HFFc6 (cell line): Measurements from ENCODE around the gene IKZF2. TPM values are rescaled to one million over a fixed set of nuclear protein-coding genes. Genes with fewer than 3 reads are reported as not detected.

ENCODE experiments used
- DNase-seq: peaks from one replicate; pipeline ENCODE4 v3.0.0-alpha.2; 2018
- H3K27ac Mint-ChIP-seq: 2 replicates; pipeline ENCODE4 v1.8.0; 2020; ENCODE audit warnings: mild to moderate bottlenecking, mixed read lengths
- H3K27me3 Mint-ChIP-seq: 2 replicates; pipeline ENCODE4 v1.8.0; 2021; ENCODE audit warnings: mild to moderate bottlenecking, moderate library complexity, mixed read lengths; ENCODE audit not compliant: insufficient read depth
- H3K36me3 Mint-ChIP-seq: 2 replicates; pipeline ENCODE4 v1.8.0; 2021; ENCODE audit warnings: low read depth, mixed read lengths
- H3K4me1 Mint-ChIP-seq: 2 replicates; pipeline ENCODE4 v1.8.0; 2020; ENCODE audit warnings: low read depth, mixed read lengths
- H3K4me3 Mint-ChIP-seq: 2 replicates; pipeline ENCODE4 v1.8.0; 2020; ENCODE audit warnings: mild to moderate bottlenecking, moderate library complexity, mixed read lengths
- H3K9me3 Mint-ChIP-seq: 2 replicates; pipeline ENCODE4 v1.8.0; 2020; ENCODE audit warnings: mild to moderate bottlenecking, mixed read lengths
- total RNA-seq, 6 experiments: library from RNA; stranded (reverse); fragmentation: NEBNext Ultra II Directional; extraction: Animal tissue kit (Norgen Biotek cat#: 25700); gene quantifications; 2 replicates in 1 of 6; 3 replicates in 5 of 6; pipeline ENCODE4 v1.2.3, GENCODE V29; 2021
- TF ChIP-seq, protein P1 (sequence below): fragments of 200-600 bp; sonication (generic); IDR thresholded peaks from 2 replicates; pipeline ENCODE4 v1.5.0; 2021; ENCODE audit warnings: antibody characterized with exemption, mild to moderate bottlenecking

Gene IKZF2
- total RNA-seq, 6 experiments from 2014 or later, result 6.5 to 12.3 (median 10.2) TPM

- TF ChIP-seq, protein P1, sequence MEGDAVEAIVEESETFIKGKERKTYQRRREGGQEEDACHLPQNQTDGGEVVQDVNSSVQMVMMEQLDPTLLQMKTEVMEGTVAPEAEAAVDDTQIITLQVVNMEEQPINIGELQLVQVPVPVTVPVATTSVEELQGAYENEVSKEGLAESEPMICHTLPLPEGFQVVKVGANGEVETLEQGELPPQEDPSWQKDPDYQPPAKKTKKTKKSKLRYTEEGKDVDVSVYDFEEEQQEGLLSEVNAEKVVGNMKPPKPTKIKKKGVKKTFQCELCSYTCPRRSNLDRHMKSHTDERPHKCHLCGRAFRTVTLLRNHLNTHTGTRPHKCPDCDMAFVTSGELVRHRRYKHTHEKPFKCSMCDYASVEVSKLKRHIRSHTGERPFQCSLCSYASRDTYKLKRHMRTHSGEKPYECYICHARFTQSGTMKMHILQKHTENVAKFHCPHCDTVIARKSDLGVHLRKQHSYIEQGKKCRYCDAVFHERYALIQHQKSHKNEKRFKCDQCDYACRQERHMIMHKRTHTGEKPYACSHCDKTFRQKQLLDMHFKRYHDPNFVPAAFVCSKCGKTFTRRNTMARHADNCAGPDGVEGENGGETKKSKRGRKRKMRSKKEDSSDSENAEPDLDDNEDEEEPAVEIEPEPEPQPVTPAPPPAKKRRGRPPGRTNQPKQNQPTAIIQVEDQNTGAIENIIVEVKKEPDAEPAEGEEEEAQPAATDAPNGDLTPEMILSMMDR, result no peak
- Mint-ChIP-seq H3K4me3 (no peak overlapping the region), H3K9me3 (no peaks in the 10 kb centered on the region; the same call in 1 of the 2 replicates), H3K36me3 (peaks cover 13% of the 10 kb centered on the region), H3K4me1 (peaks cover 41% of the 10 kb centered on the region), H3K27me3 (peaks cover 1% of the 10 kb centered on the region; the same call in 1 of the 2 replicates), H3K27ac (peak overlapping the region; percentile 61)
- no peak for DNase-seq
Observed at GRCh38 chr2:213187386-213187785, 36.0 kb upstream of the IKZF2 start.

DNA sequence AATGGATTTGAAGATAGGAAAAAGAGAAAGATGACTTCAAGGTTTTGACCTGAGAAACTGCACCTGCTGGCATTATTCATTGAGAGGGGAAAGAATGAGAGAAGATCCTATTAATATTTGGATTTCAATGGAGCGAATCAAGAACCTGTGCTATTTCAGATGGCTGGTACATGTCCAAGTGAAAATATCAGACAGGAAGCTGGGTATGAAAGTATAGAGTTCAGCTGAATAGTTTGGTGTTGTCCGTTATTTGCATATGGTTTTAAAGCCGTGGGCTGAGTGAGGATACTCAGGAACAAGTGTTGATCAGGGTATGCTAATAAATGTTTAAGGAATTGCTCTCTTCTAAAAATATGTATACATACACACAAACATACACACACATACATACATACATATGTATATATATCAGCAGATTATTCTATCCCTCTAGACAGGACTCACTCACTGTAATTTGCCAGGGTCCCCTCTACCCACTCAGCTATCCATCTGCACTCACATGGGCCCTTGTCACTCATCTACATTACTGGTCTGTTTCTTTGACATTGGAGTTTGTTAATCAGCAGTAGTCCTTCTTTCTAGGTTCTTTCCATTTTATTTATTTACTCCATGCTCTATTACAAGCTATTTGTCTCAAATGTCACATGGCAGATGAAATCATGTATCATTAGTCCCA is 33.9 kb upstream of the IKZF2 start:
- Mint-ChIP-seq H3K27ac (no peak overlapping the region), H3K4me3 (no peak overlapping the region), H3K27me3 (peaks cover 1% of the 10 kb centered on the region; the same call in 1 of the 2 replicates), H3K9me3 (no peaks in the 10 kb centered on the region), H3K4me1 (peaks cover 41% of the 10 kb centered on the region), H3K36me3 (peaks cover 8% of the 10 kb centered on the region)
- DNase-seq, result no peak
- TF ChIP-seq, protein P1, result no peak

DNA sequence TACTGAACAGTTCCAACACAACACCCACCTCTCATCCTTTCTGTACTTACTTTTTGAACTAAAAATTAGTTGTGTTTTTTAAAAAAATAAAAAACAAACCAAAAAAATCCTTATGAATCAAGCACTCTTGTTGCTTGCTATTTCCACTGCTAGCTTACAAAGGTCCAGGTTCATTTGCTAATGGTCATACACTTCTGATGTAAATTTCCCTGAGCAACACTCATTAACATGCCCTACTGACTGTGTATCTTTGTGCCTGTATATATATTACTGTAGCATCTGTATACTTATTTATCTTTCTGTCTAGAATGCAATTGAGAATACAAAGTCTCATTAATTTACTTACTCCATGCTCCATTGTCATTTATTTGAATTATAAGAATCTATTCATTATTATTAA is 30.3 kb upstream of the IKZF2 start:
- Mint-ChIP-seq H3K4me1 (peaks cover 28% of the 10 kb centered on the region), H3K9me3 (0 out of 2 replicates have a peak, but pooled peaks cover 4% of the 10 kb centered on the region), H3K36me3 (peaks cover 6% of the 10 kb centered on the region; the same call in 1 of the 2 replicates), H3K27me3 (no peaks in the 10 kb centered on the region), H3K27ac (no peak overlapping the region), H3K4me3 (no peak overlapping the region)
- no peak for DNase-seq
- TF ChIP-seq, protein P1, result no peak

DNA sequence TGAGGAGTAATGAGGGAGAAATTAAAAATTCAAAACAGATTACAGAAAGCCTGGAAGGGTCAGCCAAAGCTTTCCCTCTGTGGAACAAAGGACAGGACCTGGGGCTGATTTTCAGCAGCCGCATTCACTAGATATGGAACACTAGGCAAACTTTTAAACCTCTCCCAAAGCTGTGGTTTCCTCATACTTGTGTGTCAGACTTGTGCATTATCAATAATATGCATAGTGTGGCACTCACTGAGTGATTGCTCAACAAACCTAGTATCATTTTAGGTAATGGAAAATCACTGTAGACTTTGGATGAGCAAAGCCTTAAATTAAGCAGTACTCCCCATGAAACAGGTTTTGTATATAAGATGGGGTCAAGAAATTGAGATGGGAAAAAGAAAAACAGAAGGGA is 26.3 kb upstream of the IKZF2 start:
- 0 out of 2 replicates have a peak, but pooled peaks cover 4% of the 10 kb centered on the region for H3K9me3 Mint-ChIP-seq
- TF ChIP-seq, protein P1, result no peak
- no peak overlapping the region for H3K27ac Mint-ChIP-seq
- no peak for DNase-seq
- no peak overlapping the region for H3K4me3 Mint-ChIP-seq
- no peaks in the 10 kb centered on the region; the same call in 1 of the 2 replicates for H3K27me3 Mint-ChIP-seq
- H3K4me1 Mint-ChIP-seq, result peaks cover 37% of the 10 kb centered on the region
- H3K36me3 Mint-ChIP-seq, result peaks cover 11% of the 10 kb centered on the region

GRCh38 chr2:213175673-213176247 is 24.3 kb upstream of the IKZF2 start:
- Mint-ChIP-seq H3K4me1 (peaks cover 37% of the 10 kb centered on the region), H3K36me3 (peaks cover 11% of the 10 kb centered on the region), H3K27me3 (no peaks in the 10 kb centered on the region; the same call in 1 of the 2 replicates), H3K27ac (peak overlapping the region; percentile 67), H3K4me3 (0 out of 2 replicates have a peak overlapping the region, but pooled peaks have one; percentile 29), H3K9me3 (0 out of 2 replicates have a peak, but pooled peaks cover 4% of the 10 kb centered on the region)
- TF ChIP-seq, protein P1, result no peak
- peak; percentile 68 for DNase-seq
